NCI-H446 (cell line): ENCODE measurements around the gene SAFB.

Source experiments
- DNase-seq, 2 experiments: peaks; one replicate each; lab custom pipeline; 2025; lab: John Stamatoyannopoulos, UW

Gene SAFB

GRCh38 chr19:5622465-5623396 lies at the start of gene SAFB, which contains the start of gene SAFB2:
SAFB (plus strand) TSS chr19:5623083; CDS start chr19:5623206, 123 bp downstream.
SAFB2 (minus strand) TSS chr19:5622776; CDS start chr19:5622715, 61 bp downstream.
- DNase-seq: peak; percentile 99 to 100

DNA sequence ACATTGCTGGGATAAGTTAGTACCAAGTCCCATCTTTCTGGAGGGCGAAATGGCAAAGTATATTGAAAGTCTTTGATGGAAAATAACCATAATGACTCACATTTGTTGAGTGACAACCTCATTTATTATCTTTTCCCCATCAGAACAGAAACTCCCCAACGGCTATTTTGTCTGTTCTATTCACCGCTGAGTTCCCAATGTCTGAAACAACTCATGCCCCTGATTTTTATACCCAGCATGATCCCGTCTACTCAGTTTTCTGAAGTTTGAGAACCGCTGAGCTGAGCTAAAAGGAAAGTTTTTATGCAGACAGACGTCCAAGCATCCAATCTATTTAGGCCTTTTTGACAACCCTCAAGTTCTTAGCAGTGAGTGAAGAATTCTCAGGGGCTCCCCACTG lies 47.3 kb upstream of the SAFB start:
- no peak for DNase-seq

GRCh38 chr19:5578097-5578846 lies 44.6 kb upstream of the SAFB start:
- DNase-seq: peak; percentile 46 to 77

DNA sequence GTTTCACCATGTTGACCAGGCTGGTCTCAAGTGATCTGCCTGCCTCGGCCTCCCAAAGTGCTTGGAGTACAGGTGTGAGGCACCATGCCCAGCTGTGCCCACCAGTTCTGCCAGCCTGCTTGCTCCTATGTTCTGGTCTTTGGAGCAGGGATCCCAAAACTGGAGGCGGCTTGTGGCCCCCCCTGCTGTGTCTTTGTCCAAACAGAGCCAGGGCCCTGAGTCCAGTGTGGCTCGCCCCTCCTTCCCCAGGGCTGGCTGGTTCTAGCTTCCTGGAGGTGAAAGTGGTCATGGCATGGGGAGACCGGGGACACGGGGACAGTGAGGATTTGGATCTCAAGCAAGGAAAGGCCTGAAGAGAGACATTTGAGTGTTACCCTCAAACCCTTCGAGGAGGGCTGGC lies 43.6 kb upstream of the SAFB start:
- DNase-seq: no peak

- DNase-seq: no peak
Measured at GRCh38 chr19:5579697-5580096, 43.2 kb upstream of the SAFB start.

GRCh38 chr19:5580161-5580571 lies 42.7 kb upstream of the SAFB start:
- DNase-seq: no peak

- peak; percentile 44 to 82 for DNase-seq
Measured at GRCh38 chr19:5585461-5586299, 37.2 kb upstream of the SAFB start.

DNA sequence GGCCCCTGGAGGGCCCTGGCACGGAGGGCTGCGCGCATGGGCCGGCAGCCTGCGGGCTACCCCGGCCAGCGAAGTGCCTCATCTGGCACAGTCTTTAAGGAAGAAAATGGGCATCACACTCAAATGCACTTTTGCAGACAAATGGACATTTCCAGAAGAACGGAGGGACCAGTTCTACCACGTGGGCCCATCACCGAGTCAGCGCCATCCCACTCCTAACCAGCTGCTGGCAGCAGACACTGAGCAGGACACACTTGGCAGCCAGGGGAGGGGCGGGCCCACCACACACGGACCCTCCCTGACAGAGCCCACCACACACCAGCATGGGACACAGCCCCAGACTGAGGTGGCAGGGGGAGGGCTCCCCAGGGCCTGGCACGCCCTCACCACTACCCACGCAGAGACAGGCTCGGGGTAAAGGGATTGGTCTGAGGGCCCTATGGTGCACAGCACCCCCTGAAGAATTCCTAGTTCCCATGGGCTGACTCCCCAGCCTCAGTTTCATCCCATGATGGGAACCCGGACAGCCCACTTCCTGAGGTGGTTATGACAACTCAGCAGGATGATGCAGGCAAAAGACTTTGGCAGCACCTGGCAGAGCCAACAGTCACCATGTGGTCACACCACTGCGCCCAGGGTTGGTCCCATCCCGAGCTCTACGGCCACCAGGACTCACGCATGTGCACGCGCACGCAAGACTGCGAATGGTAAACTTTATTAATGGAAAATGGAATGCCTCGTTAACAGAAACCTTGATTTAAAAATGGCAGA lies 36.4 kb upstream of the SAFB start:
- no peak for DNase-seq

GRCh38 chr19:5587071-5587455 lies 35.8 kb upstream of the SAFB start:
- no peak for DNase-seq

GRCh38 chr19:5587661-5588060 lies 35.2 kb upstream of the SAFB start:
- DNase-seq: no peak

- DNase-seq: peak in 1 of 2 experiments; percentile 52
Measured at GRCh38 chr19:5588441-5588840, 34.4 kb upstream of the SAFB start.

GRCh38 chr19:5588906-5589676 lies 33.8 kb upstream of the SAFB start:
- DNase-seq: no peak

GRCh38 chr19:5590151-5590864 lies 32.6 kb upstream of the SAFB start:
- no peak for DNase-seq

DNA sequence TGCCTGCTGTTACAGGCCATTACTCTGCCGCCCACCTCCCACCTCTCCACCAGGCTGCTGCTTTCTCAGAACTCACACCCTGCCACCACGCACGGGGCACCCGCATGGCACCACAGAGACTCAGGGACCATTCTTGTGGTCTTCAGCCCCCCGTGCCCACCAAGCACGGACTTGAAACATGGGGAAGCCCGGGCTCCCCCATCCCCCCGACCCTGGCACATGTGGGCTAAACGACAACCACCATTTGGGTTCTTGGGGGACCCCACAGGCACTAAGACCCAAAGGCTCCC lies 32.1 kb upstream of the SAFB start:
- no peak for DNase-seq

- no peak for DNase-seq
Measured at GRCh38 chr19:5591476-5591875, 31.4 kb upstream of the SAFB start.

- DNase-seq: no peak
Measured at GRCh38 chr19:5592531-5593342, 30.1 kb upstream of the SAFB start.

DNA sequence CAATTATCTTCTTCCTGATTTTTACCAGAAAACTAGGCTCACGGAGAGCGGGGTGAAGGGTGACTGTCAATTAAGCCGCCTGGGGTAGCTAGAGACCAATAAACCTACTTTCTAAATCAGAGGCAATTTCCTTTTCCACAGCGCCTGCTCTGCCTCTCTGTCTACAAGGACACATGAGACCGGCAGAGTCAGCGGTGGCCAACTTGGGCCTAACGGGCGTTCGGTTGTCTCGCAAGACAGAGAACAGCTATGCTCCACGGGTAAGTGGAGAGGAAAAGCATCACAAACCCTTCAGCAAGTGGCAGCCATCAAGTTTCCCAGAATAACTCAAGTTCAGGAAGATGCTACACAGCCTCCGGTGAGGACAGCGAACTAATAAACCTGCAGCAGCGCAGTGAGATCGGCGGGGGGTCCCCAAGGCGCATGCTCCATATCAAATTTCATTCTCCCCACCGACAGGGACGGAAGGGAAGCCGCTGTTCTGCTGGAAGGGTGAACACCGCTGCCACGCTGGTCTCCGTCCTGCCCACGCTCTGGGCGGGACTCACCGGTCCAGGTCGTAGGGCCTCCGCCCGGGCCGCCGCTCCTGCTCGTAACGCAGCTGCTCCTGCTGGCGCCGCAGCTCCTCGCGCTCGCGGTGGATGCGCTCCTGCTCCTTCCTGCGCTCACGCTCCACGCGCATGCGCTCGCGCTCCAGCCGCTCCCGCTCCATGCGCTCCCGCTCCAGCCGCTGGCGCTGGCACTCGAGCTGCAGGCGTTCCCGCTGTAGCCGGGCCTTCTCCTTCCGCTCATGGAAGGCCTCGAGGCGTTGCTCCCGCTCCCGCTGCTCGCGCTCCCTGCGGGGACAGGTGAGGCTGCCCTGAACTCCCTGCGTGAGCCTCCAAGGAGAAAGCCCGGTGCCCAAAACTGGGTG lies 29.3 kb upstream of the SAFB start:
- DNase-seq: no peak

GRCh38 chr19:5594521-5594950 lies 28.3 kb upstream of the SAFB start:
- no peak for DNase-seq
